Suprapubic skin (tissue), 4 donors: ENCODE measurements around the gene WDFY4. TPM values are rescaled to one million over a fixed set of nuclear protein-coding genes. Genes with fewer than 3 reads are reported as not detected.

ENCODE experiments used
- DNase-seq, 2 donors: peaks; one replicate each; pipeline ENCODE4 v3.0.0-alpha.2; 2019; ENCODE audit warnings: low spot score in 2 of 2
- H3K27ac ChIP-seq: fragments of 200-600 bp; sonication (generic); one replicate; pipeline ENCODE4 v1.5.1; 2019
- H3K27me3 ChIP-seq: fragments of 200-600 bp; sonication (generic); one replicate; pipeline ENCODE4 v1.5.1; 2019
- H3K36me3 ChIP-seq: fragments of 200-600 bp; sonication (generic); one replicate; pipeline ENCODE4 v1.5.1; 2019
- H3K4me1 ChIP-seq: fragments of 200-600 bp; sonication (generic); one replicate; pipeline ENCODE4 v1.5.1; 2019
- H3K4me3 ChIP-seq: fragments of 200-600 bp; sonication (generic); one replicate; pipeline ENCODE4 v1.5.1; 2019; ENCODE audit warnings: mild to moderate bottlenecking
- H3K9me3 ChIP-seq: fragments of 200-600 bp; sonication (generic); one replicate; pipeline ENCODE4 v1.5.1; 2019
- CTCF ChIP-seq, 2 donors: fragments of 200-600 bp in 1 of 2; fragments of 450-650 bp in 1 of 2; sonication (generic) in 1 of 2; IDR thresholded peaks; one replicate each; pipeline ENCODE4 v1.5.1; 2016 to 2019; ENCODE audit warnings: antibody characterized with exemption in 2 of 2, mild to moderate bottlenecking in 1 of 2, moderate library complexity in 1 of 2
- EP300 ChIP-seq: sonication (generic); formaldehyde crosslinking; IDR thresholded peaks from one replicate; pipeline ENCODE4 v1.6.1; 2017; ENCODE audit warnings: antibody characterized with exemption
- POLR2A ChIP-seq, 2 donors: fragments of 450-650 bp; IDR thresholded peaks; one replicate each; pipeline ENCODE4 v1.6.1; 2017; ENCODE audit warnings: antibody characterized with exemption in 2 of 2, mild to moderate bottlenecking in 2 of 2, moderate library complexity in 2 of 2
- POLR2AphosphoS5 ChIP-seq, 3 donors: sonication (generic); formaldehyde crosslinking; IDR thresholded peaks; one replicate each; pipeline ENCODE4 v1.6.1; 2017; ENCODE audit warnings: antibody characterized with exemption in 3 of 3
- WGBS: methylation state at CpG from one replicate; pipeline ENCODE4 v1.1.5; 2018; 5-methylcytosine and 5-hydroxymethylcytosine counted together
- total RNA-seq, 4 donors: library from RNA; depleted of rRNA; stranded (reverse); fragments of >200 nt; gene quantifications; one replicate each; pipeline ENCODE4 v1.1.0, GENCODE V29; 2016

Gene WDFY4
- total RNA-seq, 4 donors from 2014 or later = 0.57 to 2.9 (median 1.0) TPM

DNA sequence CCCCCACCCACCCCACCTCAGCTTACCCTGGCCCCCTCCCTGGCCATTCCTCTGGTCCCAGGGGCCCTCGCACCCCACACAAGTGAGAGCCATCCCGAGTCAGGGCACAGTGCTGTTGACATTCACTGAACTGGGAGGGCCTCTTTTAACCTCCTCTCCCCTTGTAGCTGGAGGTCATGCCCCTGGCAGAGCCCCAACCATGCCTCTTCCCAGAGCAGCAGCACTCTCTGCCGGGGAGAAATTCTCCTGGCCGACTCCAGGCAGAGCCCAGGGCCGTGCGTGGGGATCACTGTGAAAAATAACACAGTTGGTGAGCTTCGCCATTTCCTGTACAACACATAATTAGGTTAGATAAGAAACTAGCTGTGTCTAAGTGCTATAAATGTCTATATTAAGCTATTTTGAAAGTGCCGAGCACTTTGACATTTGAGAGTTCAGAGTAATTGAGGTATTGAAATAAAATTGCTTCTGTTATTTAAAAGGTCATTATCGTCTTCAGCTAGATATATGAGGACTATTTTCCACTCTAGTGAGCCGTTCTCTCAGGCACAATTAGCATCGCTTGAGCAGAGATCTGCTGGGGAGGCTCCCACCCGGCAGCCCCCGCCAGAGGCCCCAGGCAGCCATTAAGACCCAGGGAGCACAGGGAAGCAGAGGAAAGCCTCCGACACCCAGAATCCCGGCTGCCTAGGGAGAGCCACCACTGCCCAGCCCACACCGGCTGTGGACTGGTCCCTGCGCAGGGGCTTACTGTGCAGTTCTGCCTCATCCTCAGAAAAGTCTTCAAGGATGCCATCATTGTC, 317.4 kb downstream of the WDFY4 start:
- Histone ChIP-seq H3K36me3 (no peaks in the 10 kb centered on the region), H3K27me3 (no peaks in the 10 kb centered on the region), H3K4me1 (no peaks in the 10 kb centered on the region), H3K4me3 (no peak overlapping the region), H3K27ac (no peak overlapping the region), H3K9me3 (no peaks in the 10 kb centered on the region)
- TF ChIP-seq EP300 = no peak
- no peak for TF ChIP-seq POLR2A (IDR thresholded peaks at IDR 0.05)
- TF ChIP-seq CTCF (IDR thresholded peaks at IDR 0.05) = no peak
- TF ChIP-seq POLR2AphosphoS5 (IDR thresholded peaks at IDR 0.05) = no peak
- 61% methylated on average over 12 of the region's 17 CpGs for WGBS
- DNase-seq = no peak

DNA sequence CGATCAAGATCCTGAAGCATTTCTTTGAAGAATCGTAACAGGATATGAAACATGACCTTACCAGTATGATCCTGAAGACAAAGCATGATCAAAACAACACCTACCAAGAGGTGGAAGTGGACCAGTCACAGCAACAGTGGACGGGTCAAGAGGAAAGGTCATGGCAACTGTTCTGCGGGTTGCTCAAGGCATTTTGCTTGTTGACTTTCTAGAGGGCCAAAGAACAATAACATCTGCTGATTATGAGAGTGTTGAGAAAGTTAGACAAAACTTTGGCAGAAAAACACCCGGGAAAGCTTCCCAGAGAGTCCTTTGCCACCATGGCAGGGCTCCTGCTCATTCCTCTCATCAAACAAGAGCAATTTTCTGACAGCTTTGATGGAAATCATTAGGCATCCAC, 320.6 kb downstream of the WDFY4 start:
- no peak for DNase-seq
- WGBS = 70% methylated on average over 5 of the region's 5 CpGs
- Histone ChIP-seq H3K36me3 (no peaks in the 10 kb centered on the region), H3K9me3 (no peaks in the 10 kb centered on the region), H3K4me3 (no peak overlapping the region), H3K4me1 (peaks cover 5% of the 10 kb centered on the region), H3K27ac (no peak overlapping the region), H3K27me3 (no peaks in the 10 kb centered on the region)
- TF ChIP-seq EP300 = no peak
- TF ChIP-seq CTCF (IDR thresholded peaks at IDR 0.05) = no peak
- no peak for TF ChIP-seq POLR2A (IDR thresholded peaks at IDR 0.05)
- TF ChIP-seq POLR2AphosphoS5 (IDR thresholded peaks at IDR 0.05) = no peak

GRCh38 chr10:49007129-49007528, 322.5 kb downstream of the WDFY4 start:
- WGBS = 71% methylated on average over 5 of the region's 5 CpGs
- DNase-seq = no peak
- Histone ChIP-seq H3K27ac (no peak overlapping the region), H3K27me3 (no peaks in the 10 kb centered on the region), H3K4me1 (peaks cover 5% of the 10 kb centered on the region), H3K9me3 (no peaks in the 10 kb centered on the region), H3K36me3 (no peaks in the 10 kb centered on the region), H3K4me3 (no peak overlapping the region)
- no peak for TF ChIP-seq POLR2A (IDR thresholded peaks at IDR 0.05)
- TF ChIP-seq POLR2AphosphoS5 (IDR thresholded peaks at IDR 0.05) = no peak
- TF ChIP-seq CTCF (IDR thresholded peaks at IDR 0.05) = no peak
- no peak for TF ChIP-seq EP300

GRCh38 chr10:49008091-49008490, 323.4 kb downstream of the WDFY4 start:
- WGBS = 65% methylated on average over 1 of the region's 1 CpG
- Histone ChIP-seq H3K27ac (no peak overlapping the region), H3K36me3 (no peaks in the 10 kb centered on the region), H3K27me3 (no peaks in the 10 kb centered on the region), H3K9me3 (no peaks in the 10 kb centered on the region), H3K4me3 (no peak overlapping the region), H3K4me1 (peaks cover 7% of the 10 kb centered on the region)
- no peak for DNase-seq
- no peak for TF ChIP-seq POLR2A (IDR thresholded peaks at IDR 0.05)
- no peak for TF ChIP-seq CTCF (IDR thresholded peaks at IDR 0.05)
- no peak for TF ChIP-seq POLR2AphosphoS5 (IDR thresholded peaks at IDR 0.05)
- TF ChIP-seq EP300 = no peak

DNA sequence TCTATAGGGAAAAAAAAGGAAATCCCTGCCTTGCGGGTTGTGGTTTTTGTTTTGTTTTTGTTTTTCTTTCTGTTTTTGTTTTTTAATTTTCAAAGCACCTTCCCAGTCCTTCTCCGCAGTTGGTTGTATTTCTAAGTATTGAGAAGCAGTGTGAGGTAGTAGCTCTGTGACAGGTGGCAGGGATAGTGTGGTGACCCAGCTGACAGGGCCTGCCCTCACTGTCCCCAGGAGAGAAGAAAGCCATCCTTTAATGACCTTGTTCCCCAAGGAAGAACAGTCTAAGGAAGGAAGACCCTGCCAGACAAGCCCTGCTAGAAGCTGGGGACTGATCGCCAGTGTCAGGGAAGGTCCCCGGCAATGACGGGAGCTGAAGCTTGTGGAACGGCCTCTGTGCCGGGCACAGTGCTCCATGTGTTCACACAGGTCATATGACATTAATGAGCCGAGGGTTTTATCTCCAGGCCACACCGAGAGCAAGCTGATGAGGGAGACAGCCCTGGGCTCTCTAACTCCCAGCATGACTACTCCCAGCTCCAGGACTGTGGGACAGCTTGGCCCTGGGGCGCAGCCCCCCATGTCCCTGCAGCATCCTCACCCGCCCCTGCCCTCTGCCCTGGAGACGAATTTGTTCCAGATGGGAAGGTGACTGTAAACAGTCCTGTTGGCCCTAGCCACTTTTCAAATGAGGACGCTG, 324.0 kb downstream of the WDFY4 start:
- Histone ChIP-seq H3K4me3 (no peak overlapping the region), H3K27ac (no peak overlapping the region), H3K27me3 (no peaks in the 10 kb centered on the region), H3K36me3 (no peaks in the 10 kb centered on the region), H3K4me1 (peaks cover 13% of the 10 kb centered on the region), H3K9me3 (no peaks in the 10 kb centered on the region)
- DNase-seq = no peak
- no peak for TF ChIP-seq EP300
- TF ChIP-seq POLR2A (IDR thresholded peaks at IDR 0.05) = no peak
- no peak for TF ChIP-seq POLR2AphosphoS5 (IDR thresholded peaks at IDR 0.05)
- no peak for TF ChIP-seq CTCF (IDR thresholded peaks at IDR 0.05)
- 62% methylated on average over 5 of the region's 13 CpGs for whole genome bisulfite sequencing
